ENCODE data around the gene TM7SF3.

The TM7SF3 gene

GRCh38 chr12:27014859-27015729, 910 bp upstream of the TM7SF3 start:
- no peak for DNase-seq (ENCODE audit: low spot score)

GRCh38 chr12:27013611-27014084, 536 bp downstream of the TM7SF3 start:
- DNase-seq (ENCODE audit: low spot score), result peak; percentile 27

- DNase-seq (ENCODE audit: low spot score), result no peak
Measured at GRCh38 chr12:27012982-27013255, 1.3 kb downstream of the TM7SF3 start.

GRCh38 chr12:27012239-27012981, 1.8 kb downstream of the TM7SF3 start:
- DNase-seq (ENCODE audit: low spot score), result no peak

- no peak for DNase-seq (ENCODE audit: low spot score)
Measured at GRCh38 chr12:27009881-27010301, 4.3 kb downstream of the TM7SF3 start.

- DNase-seq (ENCODE audit: low spot score), result no peak
Measured at GRCh38 chr12:27008081-27008480, 6.1 kb downstream of the TM7SF3 start.

- no peak for DNase-seq (ENCODE audit: low spot score)
Measured at GRCh38 chr12:27006797-27007467, 7.3 kb downstream of the TM7SF3 start.

- DNase-seq (ENCODE audit: low spot score), result no peak
Measured at GRCh38 chr12:27005495-27005894, 8.7 kb downstream of the TM7SF3 start.

GRCh38 chr12:27003421-27004381, 10.5 kb downstream of the TM7SF3 start:
- no peak for DNase-seq (ENCODE audit: low spot score)

- DNase-seq (ENCODE audit: low spot score), result no peak
Measured at GRCh38 chr12:27002141-27002540, 12.0 kb downstream of the TM7SF3 start.

- no peak for DNase-seq (ENCODE audit: low spot score)
Measured at GRCh38 chr12:27001663-27002062, 12.5 kb downstream of the TM7SF3 start.

GRCh38 chr12:27000961-27001360, 13.2 kb downstream of the TM7SF3 start:
- no peak for DNase-seq (ENCODE audit: low spot score)

GRCh38 chr12:26997003-26997402, 17.2 kb downstream of the TM7SF3 start:
- DNase-seq (ENCODE audit: low spot score), result no peak

- no peak for DNase-seq (ENCODE audit: low spot score)
Measured at GRCh38 chr12:26995706-26996105, 18.5 kb downstream of the TM7SF3 start.

- DNase-seq (ENCODE audit: low spot score), result no peak
Measured at GRCh38 chr12:26994109-26994508, 20.1 kb downstream of the TM7SF3 start.

- DNase-seq (ENCODE audit: low spot score), result no peak
Measured at GRCh38 chr12:26991826-26992225, 22.4 kb downstream of the TM7SF3 start.

- no peak for DNase-seq (ENCODE audit: low spot score)
Measured at GRCh38 chr12:26989873-26990272, 24.3 kb downstream of the TM7SF3 start.

GRCh38 chr12:26988703-26989102, 25.5 kb downstream of the TM7SF3 start:
- DNase-seq (ENCODE audit: low spot score), result no peak

- no peak for DNase-seq (ENCODE audit: low spot score)
Measured at GRCh38 chr12:26987634-26988424, 26.4 kb downstream of the TM7SF3 start.

- DNase-seq (ENCODE audit: low spot score), result no peak
Measured at GRCh38 chr12:26982866-26983265, 31.3 kb downstream of the TM7SF3 start.

- no peak for DNase-seq (ENCODE audit: low spot score)
Measured at GRCh38 chr12:26979733-26980132, 34.5 kb downstream of the TM7SF3 start.
